Measurements from ENCODE around the gene MRGPRX2.

- TF ChIP-seq EP300 (IDR thresholded peaks at IDR 0.05) (no peak), CTCF (IDR thresholded peaks at IDR 0.05) (no peak), CEBPB (IDR thresholded peaks at IDR 0.05) (no peak), USF2 (IDR thresholded peaks at IDR 0.05) (no peak), BCL3 (IDR thresholded peaks at IDR 0.05) (no peak), SMC3 (IDR thresholded peaks at IDR 0.05) (no peak), MAX (IDR thresholded peaks at IDR 0.05) (no peak), MYC (IDR thresholded peaks at IDR 0.05; ENCODE audit: borderline replicate concordance, low read length) (no peak), TFCP2L1 (CRISPR knock-in tag; IDR thresholded peaks at IDR 0.05) (no peak), ATOH8 (CRISPR knock-in tag; IDR thresholded peaks at IDR 0.05; ENCODE audit: low read depth) (no peak), REST (IDR thresholded peaks at IDR 0.05) (no peak), EHMT2 (IDR thresholded peaks at IDR 0.05; ENCODE audit: low read depth) (no peak), RAD21 (conservative IDR thresholded peaks at IDR 0.05 in 1 of 2, IDR thresholded peaks at IDR 0.05 in 1 of 2) (no peak)
These were observed 15.1 kb upstream of the MRGPRX2 start for GRCh38 chr11:19075636-19076035.

Data from A549 (cell line).